GM15510 (cell line): ENCODE measurements around the gene CCNI.

ENCODE experiments used
- POLR2A ChIP-seq: IDR thresholded peaks from 3 replicates; pipeline ENCODE4 v1.6.1; 2011; ENCODE audit warnings: borderline replicate concordance; ENCODE audit not compliant: insufficient read length; ENCODE audit errors: extremely low read depth

The CCNI gene

DNA sequence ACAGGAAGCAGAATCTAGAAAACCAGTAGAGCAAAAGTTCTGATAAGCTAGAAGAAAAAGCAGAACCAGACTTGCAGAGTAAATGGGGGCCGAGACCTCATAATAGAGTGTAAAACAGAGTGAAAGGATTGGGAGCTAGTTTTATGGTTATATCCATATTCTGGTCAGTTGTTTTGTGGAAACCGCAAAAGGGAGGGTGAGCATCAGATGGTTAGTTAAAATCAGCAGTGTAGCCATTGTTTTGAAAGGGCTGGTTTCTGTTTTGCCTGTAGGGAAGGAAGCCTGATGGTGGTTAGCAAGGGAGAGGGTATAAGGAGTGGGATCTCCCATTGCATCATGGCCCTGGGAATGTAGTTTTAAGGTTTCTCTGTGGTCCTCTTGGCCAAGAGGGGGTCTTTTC is 17.2 kb upstream of the CCNI start:
- no peak for TF ChIP-seq POLR2A

GRCh38 chr4:77089866-77090265 is 14.1 kb upstream of the CCNI start:
- no peak for TF ChIP-seq POLR2A

DNA sequence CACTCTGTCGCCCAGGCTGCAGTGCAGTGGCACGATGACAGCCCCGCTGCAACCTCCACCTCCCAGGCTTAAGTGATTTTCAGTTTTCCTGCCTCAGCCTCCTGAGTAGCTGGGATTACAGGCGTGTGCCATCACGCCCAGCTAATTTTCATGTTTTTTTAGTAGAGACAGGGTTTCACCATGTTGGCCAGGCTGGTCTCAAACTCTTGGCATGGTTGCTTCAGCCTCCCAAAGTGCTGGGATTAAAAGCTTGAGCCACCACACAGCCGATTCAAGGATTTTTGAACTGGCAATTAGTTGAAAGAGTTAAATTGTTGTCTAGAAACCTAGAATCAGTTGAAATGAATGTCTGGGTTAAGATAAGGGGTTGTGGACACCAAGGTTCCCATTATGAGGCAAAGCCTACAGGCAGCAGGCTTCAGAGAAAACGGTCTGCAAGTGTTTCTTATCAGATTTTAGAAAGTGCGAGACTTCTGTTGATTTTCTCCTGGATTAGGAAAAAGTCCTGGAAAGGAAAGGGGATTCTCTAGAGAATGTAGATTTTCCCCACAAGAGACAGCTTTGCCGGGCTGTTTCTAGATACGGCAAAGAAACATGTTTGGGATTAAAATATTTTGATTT is 8.3 kb upstream of the CCNI start:
- no peak for TF ChIP-seq POLR2A

DNA sequence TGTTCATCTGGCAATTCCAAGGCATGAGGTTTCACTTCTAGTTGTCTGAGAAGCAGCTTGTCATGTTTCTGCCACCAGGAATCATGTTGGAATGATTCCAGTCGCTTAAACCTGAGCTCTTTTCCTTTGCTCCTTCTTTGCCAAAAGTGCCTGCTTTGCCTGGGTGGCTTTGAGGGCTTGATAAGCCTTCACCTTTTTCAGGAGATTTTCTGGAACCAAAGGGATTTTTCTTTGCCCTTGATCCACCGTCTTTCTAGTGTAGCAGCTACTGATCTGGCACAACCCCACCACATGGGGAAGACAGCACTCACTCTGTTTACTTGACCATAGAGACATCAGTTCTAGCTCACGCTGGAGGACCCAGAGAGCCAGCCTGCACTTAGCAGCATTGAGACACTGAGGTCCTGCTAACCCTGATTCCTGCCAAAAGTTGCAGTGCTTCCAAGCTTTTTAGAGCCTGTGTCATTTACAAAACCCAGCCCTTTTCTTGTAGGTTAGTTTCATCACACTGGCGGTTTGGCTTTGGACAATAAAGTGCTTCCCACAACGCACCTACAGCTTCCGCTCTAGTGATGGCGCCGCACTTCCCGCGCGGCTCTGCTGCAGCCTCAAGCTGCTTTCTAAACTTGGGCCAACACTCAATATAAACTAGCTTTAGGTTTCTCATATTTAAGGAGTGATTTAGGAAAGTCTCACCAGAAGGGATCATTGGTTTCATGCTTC is 7.3 kb upstream of the CCNI start:
- TF ChIP-seq POLR2A: no peak

DNA sequence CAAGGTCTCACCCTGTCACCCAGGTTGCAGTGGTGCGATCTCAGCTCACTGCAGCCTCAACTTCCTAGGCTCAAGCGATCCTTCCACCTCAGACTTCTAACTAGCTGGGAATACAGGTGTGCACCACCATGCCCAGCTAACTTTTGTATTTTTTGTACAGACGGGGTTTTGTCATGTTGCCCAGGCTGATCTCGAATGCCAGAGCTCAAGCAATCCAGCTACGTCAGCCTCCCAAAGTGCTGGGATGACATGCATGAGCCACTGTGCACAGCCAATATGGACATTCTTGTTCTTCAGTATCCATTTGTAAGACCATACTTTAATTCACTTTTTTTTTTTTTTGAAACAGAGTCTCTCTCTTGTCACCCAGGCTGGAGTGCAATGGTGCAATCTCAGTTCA is 3.5 kb upstream of the CCNI start:
- TF ChIP-seq POLR2A: no peak

- TF ChIP-seq POLR2A: no peak
These were observed 2.6 kb upstream of the CCNI start for GRCh38 chr4:77078401-77078800.

DNA sequence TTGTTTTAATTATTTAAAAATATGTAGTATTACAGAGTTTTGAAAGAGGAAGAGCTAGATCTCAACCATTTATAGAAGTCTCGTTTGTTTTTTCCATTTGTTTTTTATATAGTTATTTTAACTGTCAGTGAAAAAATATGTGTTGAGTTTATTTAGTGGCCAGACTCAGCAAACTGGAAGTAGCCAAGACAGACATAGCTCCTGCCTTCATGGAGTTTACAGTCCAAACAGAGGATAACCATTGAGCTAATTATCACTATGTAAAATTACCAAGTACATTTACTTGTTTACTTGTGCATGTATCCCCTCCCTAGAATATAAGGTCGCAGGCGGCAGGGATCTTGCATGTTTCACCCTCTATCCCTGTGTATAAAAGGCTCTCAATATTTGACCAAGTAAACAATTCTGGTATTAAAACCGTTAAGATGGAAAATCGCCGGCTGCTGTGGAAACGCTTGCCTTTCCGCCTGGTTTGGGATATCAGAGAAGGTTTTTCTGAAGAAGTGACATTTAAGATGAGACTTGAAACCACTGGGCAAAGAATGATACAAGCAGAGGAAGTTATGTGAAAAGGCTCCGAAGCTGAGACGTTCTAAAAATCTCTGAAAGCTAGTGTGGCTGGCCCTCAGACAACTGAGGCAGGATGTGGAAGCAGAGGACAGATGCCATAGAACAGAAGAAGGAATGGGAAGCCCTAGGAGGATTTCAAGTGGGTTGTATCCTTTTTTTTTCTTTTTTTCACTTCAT is 1.3 kb upstream of the CCNI start:
- TF ChIP-seq POLR2A: no peak

- TF ChIP-seq POLR2A: no peak
These were observed 571 bp downstream of the CCNI start for GRCh38 chr4:77074981-77075855.

DNA sequence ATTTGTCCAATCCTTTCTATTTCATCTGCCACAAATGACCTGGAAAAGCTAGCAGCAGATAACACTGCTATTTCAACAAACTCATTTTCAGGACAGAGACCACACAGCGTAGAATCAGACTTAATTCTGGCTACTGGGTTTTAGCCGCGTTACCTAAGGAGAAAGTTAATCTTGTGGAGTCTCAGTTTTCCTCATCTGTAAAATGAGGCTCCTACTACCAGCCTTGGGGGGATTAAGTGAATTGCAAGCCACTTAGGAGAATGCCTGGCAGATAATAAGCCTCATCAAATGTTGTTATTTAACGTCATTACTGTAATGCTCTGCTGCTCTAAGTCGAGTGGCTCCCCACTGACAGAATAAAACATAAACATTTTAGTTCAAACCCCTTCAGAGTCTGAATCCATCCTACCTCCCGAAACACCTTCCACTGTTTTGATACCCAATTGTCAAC is 1.4 kb downstream of the CCNI start:
- no peak for TF ChIP-seq POLR2A

DNA sequence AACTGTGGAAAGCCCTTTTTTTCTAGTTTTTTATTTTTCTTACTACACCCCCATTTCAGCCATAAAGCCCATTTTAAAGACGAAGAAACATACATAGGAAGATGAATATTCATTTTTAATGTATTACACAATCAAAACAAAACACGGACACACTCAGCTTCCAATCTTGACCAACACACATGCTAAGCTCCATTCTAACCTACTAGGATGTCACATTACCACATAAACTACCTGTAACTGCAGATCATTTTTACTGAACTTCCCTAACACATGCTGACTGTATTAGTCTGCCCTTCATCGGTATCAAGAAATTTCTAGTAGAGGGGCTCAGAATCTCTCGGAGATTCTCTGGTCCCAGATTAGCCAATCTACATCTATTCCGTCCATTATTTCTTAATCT is 1.8 kb downstream of the CCNI start:
- TF ChIP-seq POLR2A: no peak

DNA sequence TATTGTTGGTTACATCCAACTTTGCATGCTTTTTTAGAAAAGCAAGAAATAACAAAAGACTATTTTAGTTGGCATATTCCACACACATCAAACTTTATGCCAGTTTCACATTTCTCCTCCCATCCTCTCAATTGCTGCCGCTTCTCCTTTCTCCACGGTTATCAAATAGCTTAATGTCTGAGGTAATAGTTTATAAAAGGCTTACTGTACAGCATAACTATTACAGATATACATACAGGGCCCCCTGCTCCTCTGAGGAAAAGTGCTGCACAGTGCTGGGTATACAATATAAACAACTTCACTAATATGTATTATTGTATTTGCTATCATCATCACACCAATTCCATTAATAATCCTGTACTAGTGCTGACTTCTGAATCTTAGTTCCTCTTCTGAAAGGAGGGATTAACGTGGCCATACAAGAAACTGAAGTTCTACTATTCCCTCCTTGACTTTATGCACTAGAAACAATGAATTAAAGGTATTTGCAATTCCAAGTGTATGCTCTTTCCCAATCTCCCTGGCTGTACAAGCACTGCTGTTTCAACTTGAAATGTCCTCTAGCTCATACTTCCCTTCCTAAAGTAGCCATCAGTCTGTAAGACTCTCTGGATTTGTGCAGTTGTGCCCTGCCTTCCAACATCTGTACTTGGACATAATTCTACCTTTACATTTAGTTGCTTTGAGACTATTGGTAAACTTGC is 2.5 kb downstream of the CCNI start:
- TF ChIP-seq POLR2A: no peak

DNA sequence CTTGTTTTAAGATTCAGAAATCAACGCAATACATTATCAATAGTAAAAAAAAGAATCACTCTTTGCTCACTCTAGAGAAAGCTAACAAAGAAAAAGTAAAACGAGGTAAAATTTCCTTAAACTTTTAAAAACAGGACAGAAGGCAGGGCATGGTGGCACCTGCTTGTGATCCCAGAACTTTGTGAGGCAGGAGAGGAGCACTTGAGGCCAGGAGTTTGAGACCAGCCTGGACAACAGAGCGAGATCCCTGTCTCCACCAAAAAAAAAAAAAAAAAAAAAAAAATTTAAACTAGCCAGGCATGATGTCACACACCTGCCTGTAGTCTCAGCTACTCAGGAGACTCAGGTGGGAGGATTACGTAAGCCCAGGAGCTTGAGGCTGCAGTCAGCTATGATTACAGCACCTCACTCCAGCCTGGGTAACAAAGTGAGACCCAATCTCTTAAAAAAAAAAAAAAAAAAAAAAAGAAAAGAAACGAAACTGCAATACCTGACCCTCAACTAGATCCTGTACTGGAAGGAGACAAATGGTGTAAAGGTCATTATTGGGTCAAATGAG is 3.5 kb downstream of the CCNI start:
- TF ChIP-seq POLR2A: no peak

DNA sequence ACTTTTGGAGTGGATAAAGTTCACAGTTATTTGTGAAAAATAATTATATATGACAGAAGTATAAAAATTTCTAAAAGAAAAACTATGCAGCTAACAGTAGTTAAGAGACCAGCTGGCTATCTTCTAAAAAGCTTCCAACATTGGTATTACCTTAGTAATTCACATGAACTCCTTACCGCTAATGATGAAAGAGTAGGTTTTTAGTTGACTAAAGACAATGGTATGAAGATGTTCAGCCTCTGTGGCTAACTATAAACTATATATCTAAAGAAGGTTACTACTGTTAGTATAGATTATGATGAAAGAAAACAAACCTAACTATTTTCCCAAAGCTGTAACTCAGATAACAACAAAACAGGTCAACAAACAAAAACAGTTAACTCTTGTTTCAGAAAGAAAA is 10.4 kb downstream of the CCNI start:
- TF ChIP-seq POLR2A: no peak

DNA sequence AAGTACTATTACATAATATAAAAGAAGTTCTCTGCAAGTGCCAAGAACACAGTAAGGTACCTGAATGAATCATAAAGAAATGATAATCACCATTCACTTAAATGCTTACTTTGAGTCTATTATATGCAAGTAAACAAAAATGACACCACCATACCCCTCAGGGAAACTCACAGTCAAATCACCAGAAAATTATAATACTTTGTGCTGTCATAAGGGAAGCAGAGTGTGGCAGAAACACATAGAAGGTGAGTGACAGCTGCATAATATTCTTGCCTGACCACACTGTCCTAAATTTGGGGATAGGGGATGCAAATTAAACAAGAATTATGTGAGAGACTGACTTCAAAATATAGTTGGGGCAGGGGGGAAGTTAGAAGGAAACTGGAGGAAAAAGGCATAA is 12.9 kb downstream of the CCNI start:
- TF ChIP-seq POLR2A: no peak

GRCh38 chr4:77052352-77052751 is 23.4 kb downstream of the CCNI start:
- TF ChIP-seq POLR2A: no peak

DNA sequence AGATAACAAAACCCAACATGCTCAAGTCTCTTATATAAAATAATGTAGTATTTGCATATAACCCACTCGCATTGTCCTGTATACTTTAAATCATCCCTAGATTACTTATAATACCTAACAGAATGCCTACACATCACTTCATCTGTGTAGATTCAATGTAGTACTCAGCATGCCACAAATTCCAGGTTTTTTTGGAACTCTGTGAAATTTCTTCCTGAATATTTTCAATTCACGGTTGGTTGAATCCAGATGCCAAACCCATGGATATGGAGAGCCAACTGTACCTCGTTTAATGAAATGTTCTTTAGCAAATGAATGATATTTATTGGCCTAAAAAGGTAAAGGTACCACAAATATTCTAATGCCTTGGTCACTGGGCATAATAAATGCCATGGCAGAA is 24.8 kb downstream of the CCNI start:
- no peak for TF ChIP-seq POLR2A
